Vagina (tissue), 2 donors: Measurements from ENCODE around the gene ASTN2.

ENCODE experiments used
- POLR2A ChIP-seq, 2 donors: fragments of 450-650 bp; IDR thresholded peaks; one replicate each; pipeline ENCODE4 v1.6.1; 2017; ENCODE audit warnings: antibody characterized with exemption in 2 of 2, mild to moderate bottlenecking in 2 of 2, moderate library complexity in 2 of 2
- TF ChIP-seq, protein P1 (sequence below), 3 experiments: fragments of 450-650 bp in 2 of 3; fragments of 200-600 bp in 1 of 3; sonication (generic) in 1 of 3; IDR thresholded peaks; one replicate each; pipeline ENCODE4 v1.5.1; 2017 to 2019; ENCODE audit warnings: antibody characterized with exemption in 3 of 3, mild to moderate bottlenecking in 2 of 3, moderate library complexity in 2 of 3

DNA sequence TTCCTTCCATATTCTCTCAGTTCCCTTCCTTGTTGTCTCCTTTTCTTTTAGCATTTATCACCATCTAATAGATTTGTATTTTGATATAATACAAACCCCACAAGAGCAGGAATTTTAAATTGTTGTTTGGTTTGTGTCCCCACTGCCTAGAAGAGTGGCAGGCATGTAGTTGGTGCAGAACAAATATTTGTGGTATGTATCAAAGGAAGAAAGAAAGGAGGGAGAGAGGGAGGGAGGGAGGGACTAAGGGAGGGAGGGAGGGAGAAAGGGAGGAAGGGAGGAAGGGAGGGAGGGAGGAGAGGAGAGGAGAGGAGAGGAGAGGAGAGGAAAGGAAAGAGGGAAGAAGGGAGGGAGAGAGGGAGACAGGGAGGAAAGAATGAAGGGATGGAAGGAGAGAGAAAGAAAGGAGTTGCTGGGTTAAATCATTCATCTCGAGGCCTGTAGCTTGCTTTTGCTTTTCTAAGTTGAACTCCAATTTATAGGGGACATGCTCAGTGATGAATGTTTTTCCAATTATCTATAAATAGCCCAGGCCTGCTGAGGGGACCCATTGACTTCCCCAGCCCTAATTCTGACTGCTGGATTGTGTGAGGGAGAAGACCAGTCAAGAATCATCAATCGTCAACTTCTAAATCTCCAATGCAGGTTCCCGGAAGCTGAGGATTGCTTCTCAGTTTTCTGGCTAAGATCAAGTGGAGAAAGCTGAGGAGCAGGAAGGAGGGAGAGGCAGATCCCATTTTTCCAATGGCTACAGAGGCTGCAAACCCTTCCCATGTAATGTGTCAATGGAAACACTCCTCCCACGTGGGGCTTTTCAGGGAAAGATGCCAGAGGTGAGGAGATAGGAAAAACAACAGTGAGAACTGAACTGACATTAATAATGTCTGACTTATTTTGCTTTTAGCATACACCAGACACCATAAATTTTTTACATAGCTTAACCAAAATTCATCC is 320.7 kb downstream of the ASTN2 start:
- TF ChIP-seq, protein P1, sequence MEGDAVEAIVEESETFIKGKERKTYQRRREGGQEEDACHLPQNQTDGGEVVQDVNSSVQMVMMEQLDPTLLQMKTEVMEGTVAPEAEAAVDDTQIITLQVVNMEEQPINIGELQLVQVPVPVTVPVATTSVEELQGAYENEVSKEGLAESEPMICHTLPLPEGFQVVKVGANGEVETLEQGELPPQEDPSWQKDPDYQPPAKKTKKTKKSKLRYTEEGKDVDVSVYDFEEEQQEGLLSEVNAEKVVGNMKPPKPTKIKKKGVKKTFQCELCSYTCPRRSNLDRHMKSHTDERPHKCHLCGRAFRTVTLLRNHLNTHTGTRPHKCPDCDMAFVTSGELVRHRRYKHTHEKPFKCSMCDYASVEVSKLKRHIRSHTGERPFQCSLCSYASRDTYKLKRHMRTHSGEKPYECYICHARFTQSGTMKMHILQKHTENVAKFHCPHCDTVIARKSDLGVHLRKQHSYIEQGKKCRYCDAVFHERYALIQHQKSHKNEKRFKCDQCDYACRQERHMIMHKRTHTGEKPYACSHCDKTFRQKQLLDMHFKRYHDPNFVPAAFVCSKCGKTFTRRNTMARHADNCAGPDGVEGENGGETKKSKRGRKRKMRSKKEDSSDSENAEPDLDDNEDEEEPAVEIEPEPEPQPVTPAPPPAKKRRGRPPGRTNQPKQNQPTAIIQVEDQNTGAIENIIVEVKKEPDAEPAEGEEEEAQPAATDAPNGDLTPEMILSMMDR (IDR thresholded peaks at IDR 0.05) = no peak
- TF ChIP-seq POLR2A (IDR thresholded peaks at IDR 0.05) = no peak
